Nephron progenitor cell (in vitro differentiated cells): Measurements from ENCODE around the gene VWC2.

ENCODE experiments used
- DNase-seq: peaks from one replicate; pipeline ENCODE4 v3.0.0; 2021
- H3K27ac Mint-ChIP-seq: 2 replicates; pipeline ENCODE4 v1.8.0; 2021; ENCODE audit warnings: mild to moderate bottlenecking, moderate library complexity, mixed read lengths
- H3K27me3 Mint-ChIP-seq: 2 replicates; pipeline ENCODE4 v1.8.0; 2021; ENCODE audit warnings: mild to moderate bottlenecking, low read depth, mixed read lengths; ENCODE audit not compliant: poor library complexity
- H3K36me3 Mint-ChIP-seq: 2 replicates; pipeline ENCODE4 v1.8.0; 2021; ENCODE audit warnings: low read depth, mixed read lengths
- H3K4me1 Mint-ChIP-seq: 2 replicates; pipeline ENCODE4 v1.8.0; 2021; ENCODE audit warnings: mixed read lengths
- H3K4me3 Mint-ChIP-seq: 2 replicates; pipeline ENCODE4 v1.8.0; 2021; ENCODE audit warnings: mild to moderate bottlenecking, moderate library complexity, mixed read lengths
- H3K9me3 Mint-ChIP-seq: 2 replicates; pipeline ENCODE4 v1.8.0; 2021; ENCODE audit warnings: mild to moderate bottlenecking, moderate library complexity, mixed read lengths
- TF ChIP-seq, protein P1 (sequence below): fragments of 200-600 bp; sonication (generic); IDR thresholded peaks from 2 replicates; pipeline ENCODE4 v1.5.0; 2021; ENCODE audit warnings: antibody characterized with exemption

VWC2 gene

DNA sequence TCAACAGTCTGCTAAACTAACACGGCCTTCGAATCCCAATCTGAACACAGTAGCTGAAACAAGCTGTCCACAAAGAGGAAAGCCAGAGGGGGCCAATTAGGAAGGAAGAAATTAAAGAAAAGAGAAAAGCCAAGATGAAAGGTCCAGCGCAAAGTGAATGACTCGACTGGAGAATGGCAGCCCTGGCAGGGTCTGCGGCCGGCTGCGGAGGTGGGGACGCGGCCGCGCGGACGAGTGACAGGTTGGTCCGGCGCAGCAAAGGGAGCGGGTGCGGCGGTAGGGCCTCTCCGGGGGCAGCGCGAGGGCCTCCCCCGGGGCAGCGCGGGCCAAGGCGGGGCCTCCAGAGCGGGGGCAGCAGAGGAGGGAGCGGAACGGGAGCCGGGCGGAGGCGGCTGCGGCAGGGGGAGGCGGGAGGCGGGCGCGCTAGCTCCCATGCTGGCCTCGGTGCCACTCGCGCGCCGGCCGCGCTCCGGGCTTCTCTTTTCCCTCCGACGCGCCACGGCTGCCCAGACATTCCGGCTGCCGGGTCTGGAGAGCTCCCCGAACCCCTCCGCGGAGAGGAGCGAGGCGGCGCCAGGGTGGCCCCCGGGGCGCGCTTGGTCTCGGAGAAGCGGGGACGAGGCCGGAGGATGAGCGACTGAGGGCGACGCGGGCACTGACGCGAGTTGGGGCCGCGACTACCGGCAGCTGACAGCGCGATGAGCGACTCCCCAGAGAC is at the start of gene VWC2:
Gene VWC2 (plus strand): TSS at position 421 of the 718 bp plus-strand sequence. CDS start 1,798 bp downstream, outside the sequence.
- Mint-ChIP-seq H3K9me3 (peaks cover 3% of the 10 kb centered on the region), H3K36me3 (no peaks in the 10 kb centered on the region), H3K4me3 (peak within 1 kb of the TSS; percentile 91), H3K4me1 (peaks cover 17% of the 10 kb centered on the region), H3K27me3 (peaks cover 94% of the 10 kb centered on the region), H3K27ac (no peak within 1 kb of the TSS)
- peak; percentile 58 for DNase-seq
- TF ChIP-seq, protein P1, sequence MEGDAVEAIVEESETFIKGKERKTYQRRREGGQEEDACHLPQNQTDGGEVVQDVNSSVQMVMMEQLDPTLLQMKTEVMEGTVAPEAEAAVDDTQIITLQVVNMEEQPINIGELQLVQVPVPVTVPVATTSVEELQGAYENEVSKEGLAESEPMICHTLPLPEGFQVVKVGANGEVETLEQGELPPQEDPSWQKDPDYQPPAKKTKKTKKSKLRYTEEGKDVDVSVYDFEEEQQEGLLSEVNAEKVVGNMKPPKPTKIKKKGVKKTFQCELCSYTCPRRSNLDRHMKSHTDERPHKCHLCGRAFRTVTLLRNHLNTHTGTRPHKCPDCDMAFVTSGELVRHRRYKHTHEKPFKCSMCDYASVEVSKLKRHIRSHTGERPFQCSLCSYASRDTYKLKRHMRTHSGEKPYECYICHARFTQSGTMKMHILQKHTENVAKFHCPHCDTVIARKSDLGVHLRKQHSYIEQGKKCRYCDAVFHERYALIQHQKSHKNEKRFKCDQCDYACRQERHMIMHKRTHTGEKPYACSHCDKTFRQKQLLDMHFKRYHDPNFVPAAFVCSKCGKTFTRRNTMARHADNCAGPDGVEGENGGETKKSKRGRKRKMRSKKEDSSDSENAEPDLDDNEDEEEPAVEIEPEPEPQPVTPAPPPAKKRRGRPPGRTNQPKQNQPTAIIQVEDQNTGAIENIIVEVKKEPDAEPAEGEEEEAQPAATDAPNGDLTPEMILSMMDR = no peak

DNA sequence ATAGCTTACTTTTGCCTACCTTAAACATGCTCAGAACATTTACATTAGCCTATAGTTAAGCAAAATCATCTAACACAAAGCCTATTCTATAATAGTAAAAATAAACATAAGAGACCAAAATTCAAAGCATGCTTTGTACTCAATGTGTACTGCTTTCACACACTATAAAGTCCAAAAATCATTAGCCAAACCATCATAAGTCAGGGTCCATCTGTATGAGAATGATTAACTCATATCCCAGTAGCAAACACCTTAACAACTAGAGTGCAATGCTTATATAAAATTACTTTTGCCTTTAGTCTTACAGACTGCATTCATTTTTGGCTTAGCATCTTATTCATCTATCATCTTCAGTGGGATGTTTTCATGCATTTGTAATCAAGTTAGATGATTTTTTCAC is 49.4 kb upstream of the VWC2 start:
- H3K4me3 Mint-ChIP-seq = no peak overlapping the region
- no peak for DNase-seq
- no peak overlapping the region for H3K27ac Mint-ChIP-seq
- peaks cover 7% of the 10 kb centered on the region for H3K27me3 Mint-ChIP-seq
- TF ChIP-seq, protein P1 = no peak
- no peaks in the 10 kb centered on the region for H3K4me1 Mint-ChIP-seq
- H3K36me3 Mint-ChIP-seq = no peaks in the 10 kb centered on the region
- no peaks in the 10 kb centered on the region for H3K9me3 Mint-ChIP-seq

- TF ChIP-seq, protein P1 = no peak
Observed at GRCh38 chr7:49731836-49732235, 41.6 kb upstream of the VWC2 start.

GRCh38 chr7:49762666-49763065 is 10.8 kb upstream of the VWC2 start:
- Mint-ChIP-seq H3K4me1 (peaks cover 9% of the 10 kb centered on the region), H3K9me3 (peaks cover 8% of the 10 kb centered on the region), H3K36me3 (no peaks in the 10 kb centered on the region), H3K4me3 (no peak overlapping the region), H3K27ac (no peak overlapping the region), H3K27me3 (peaks cover 3% of the 10 kb centered on the region)
- no peak for DNase-seq
- TF ChIP-seq, protein P1 = no peak

More at GRCh38 chr7:49731836-49732235, 41.6 kb upstream of the VWC2 start:
- H3K36me3 Mint-ChIP-seq = no peaks in the 10 kb centered on the region
- DNase-seq = no peak
- no peaks in the 10 kb centered on the region for H3K4me1 Mint-ChIP-seq
- H3K27ac Mint-ChIP-seq = no peak overlapping the region
- H3K4me3 Mint-ChIP-seq = no peak overlapping the region
- H3K9me3 Mint-ChIP-seq = no peaks in the 10 kb centered on the region
- H3K27me3 Mint-ChIP-seq = no peaks in the 10 kb centered on the region

GRCh38 chr7:49763791-49764190 is 9.6 kb upstream of the VWC2 start:
- Mint-ChIP-seq H3K27ac (no peak overlapping the region), H3K27me3 (peaks cover 12% of the 10 kb centered on the region), H3K9me3 (peaks cover 8% of the 10 kb centered on the region), H3K4me3 (no peak overlapping the region), H3K4me1 (peaks cover 9% of the 10 kb centered on the region), H3K36me3 (no peaks in the 10 kb centered on the region)
- no peak for DNase-seq
- TF ChIP-seq, protein P1 = no peak

- no peak overlapping the region for H3K4me3 Mint-ChIP-seq
- no peaks in the 10 kb centered on the region for H3K36me3 Mint-ChIP-seq
- H3K27ac Mint-ChIP-seq = no peak overlapping the region
- TF ChIP-seq, protein P1 = no peak
- H3K27me3 Mint-ChIP-seq = peaks cover 43% of the 10 kb centered on the region
- no peak for DNase-seq
- H3K9me3 Mint-ChIP-seq = peaks cover 11% of the 10 kb centered on the region
- H3K4me1 Mint-ChIP-seq = peaks cover 14% of the 10 kb centered on the region
Observed at GRCh38 chr7:49766966-49767365, 6.5 kb upstream of the VWC2 start.
